Cardiac muscle cell (in vitro differentiated cells and primary cell): ENCODE measurements around the gene SPTSSA. TPM values are rescaled to one million over a fixed set of nuclear protein-coding genes. Genes with fewer than 3 reads are reported as not detected.

Experiments
- DNase-seq, 2 donors: peaks; one replicate each; pipeline versions ENCODE4 v3.0.0 to v3.0.0-alpha.2; 2010 to 2017; ENCODE audit warnings: low read depth in 1 of 2, low spot score in 1 of 2
- H3K27ac ChIP-seq: fragments of 200-600 bp; sonication (generic); 2 replicates; pipeline ENCODE4 v1.5.1; 2016
- H3K27me3 ChIP-seq: fragments of 200-600 bp; sonication (generic); 2 replicates; pipeline ENCODE4 v1.6.0; 2016; ENCODE audit warnings: control low read depth
- H3K36me3 ChIP-seq: fragments of 200-600 bp; sonication (generic); 2 replicates; pipeline ENCODE4 v1.5.1; 2016; ENCODE audit warnings: control low read depth
- H3K4me1 ChIP-seq: fragments of 200-600 bp; sonication (generic); 2 replicates; pipeline ENCODE4 v1.8.1; 2017; ENCODE audit warnings: low read depth, mild to moderate bottlenecking, mixed run types
- H3K4me3 ChIP-seq: fragments of 200-600 bp; sonication (generic); 2 replicates; pipeline ENCODE4 v1.5.1; 2016; ENCODE audit warnings: mild to moderate bottlenecking
- H3K9me3 ChIP-seq: fragments of 200-600 bp; sonication (generic); 2 replicates; pipeline ENCODE4 v1.5.1; 2017; ENCODE audit warnings: low read depth, mild to moderate bottlenecking, control low read depth
- polyA plus RNA-seq: library from polyadenylated mRNA; unstranded; fragments of >200 nt; fragmentation: Nextera tagmentation; extraction: Ambion mirVana; gene quantifications from 2 replicates; pipeline ENCODE4 v1.2.1, GENCODE V29; 2016
- total RNA-seq: library from RNA; depleted of rRNA; stranded (reverse); fragments of >200 nt; gene quantifications from 2 replicates; pipeline ENCODE4 v1.2.3, GENCODE V29; 2016
- TF ChIP-seq, protein P1 (sequence below): IDR thresholded peaks from 2 replicates; pipeline ENCODE4 v1.5.1; 2012; ENCODE audit warnings: low read depth, mild to moderate bottlenecking, low read length

SPTSSA gene
- total and polyA plus RNA-seq, 2 experiments from 2014 or later: 12.5 to 38.0 TPM

DNA sequence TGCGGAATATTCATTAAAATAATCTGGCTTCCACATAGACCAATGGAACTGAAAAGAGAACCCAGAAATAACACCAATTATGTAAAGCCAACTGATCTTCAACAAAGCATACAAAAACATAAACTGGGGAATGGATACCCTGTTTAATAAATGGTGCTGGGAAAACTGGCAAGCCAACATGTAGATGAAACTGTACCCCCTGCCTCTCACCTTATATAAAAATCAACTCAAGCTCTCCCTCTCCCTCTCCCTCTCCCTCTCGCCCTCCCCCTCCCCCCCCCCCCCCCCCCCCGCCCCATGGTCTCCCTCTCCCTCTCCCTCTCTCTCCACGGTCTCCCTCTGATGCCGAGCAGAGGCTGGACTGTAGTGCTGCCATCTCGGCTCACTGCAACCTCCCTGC, 13.1 kb upstream of the SPTSSA start:
- no peaks in the 10 kb centered on the region for H3K4me1 ChIP-seq
- H3K4me3 ChIP-seq: no peak overlapping the region
- TF ChIP-seq, protein P1, sequence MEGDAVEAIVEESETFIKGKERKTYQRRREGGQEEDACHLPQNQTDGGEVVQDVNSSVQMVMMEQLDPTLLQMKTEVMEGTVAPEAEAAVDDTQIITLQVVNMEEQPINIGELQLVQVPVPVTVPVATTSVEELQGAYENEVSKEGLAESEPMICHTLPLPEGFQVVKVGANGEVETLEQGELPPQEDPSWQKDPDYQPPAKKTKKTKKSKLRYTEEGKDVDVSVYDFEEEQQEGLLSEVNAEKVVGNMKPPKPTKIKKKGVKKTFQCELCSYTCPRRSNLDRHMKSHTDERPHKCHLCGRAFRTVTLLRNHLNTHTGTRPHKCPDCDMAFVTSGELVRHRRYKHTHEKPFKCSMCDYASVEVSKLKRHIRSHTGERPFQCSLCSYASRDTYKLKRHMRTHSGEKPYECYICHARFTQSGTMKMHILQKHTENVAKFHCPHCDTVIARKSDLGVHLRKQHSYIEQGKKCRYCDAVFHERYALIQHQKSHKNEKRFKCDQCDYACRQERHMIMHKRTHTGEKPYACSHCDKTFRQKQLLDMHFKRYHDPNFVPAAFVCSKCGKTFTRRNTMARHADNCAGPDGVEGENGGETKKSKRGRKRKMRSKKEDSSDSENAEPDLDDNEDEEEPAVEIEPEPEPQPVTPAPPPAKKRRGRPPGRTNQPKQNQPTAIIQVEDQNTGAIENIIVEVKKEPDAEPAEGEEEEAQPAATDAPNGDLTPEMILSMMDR: no peak

DNA sequence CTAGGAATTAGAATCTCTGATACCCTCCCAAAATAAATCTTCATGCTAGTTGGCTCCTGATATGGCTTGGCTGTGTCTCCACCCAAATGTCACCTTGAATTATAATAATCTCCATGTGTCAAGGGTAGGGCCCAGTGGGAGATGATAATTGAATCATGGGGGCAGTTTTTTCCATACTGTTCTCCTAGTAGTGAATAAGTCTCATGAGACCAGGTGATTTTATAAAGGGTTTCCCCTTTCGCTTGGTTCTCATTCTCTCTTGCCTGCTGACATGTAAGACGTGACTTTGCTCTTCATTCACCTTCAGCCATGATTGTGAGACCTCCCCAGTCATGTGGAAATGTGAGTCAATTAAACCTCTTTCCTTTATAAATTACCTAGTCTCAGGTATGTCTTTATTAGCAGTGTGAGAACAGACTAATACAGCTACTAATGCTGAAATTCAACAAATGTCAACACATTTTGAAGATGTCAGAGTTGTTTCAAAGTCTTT, 12.2 kb upstream of the SPTSSA start:
- no peak for DNase-seq
- Histone ChIP-seq H3K36me3 (no peaks in the 10 kb centered on the region), H3K27me3 (no peaks in the 10 kb centered on the region), H3K4me1 (no peaks in the 10 kb centered on the region), H3K9me3 (no peaks in the 10 kb centered on the region), H3K4me3 (no peak overlapping the region), H3K27ac (no peak overlapping the region)
- TF ChIP-seq, protein P1: no peak

More for the DNA sequence above, 13.1 kb upstream of the SPTSSA start:
- H3K9me3 ChIP-seq: no peaks in the 10 kb centered on the region
- H3K27ac ChIP-seq: no peak overlapping the region
- no peak for DNase-seq
- H3K36me3 ChIP-seq: no peaks in the 10 kb centered on the region
- H3K27me3 ChIP-seq: no peaks in the 10 kb centered on the region

DNA sequence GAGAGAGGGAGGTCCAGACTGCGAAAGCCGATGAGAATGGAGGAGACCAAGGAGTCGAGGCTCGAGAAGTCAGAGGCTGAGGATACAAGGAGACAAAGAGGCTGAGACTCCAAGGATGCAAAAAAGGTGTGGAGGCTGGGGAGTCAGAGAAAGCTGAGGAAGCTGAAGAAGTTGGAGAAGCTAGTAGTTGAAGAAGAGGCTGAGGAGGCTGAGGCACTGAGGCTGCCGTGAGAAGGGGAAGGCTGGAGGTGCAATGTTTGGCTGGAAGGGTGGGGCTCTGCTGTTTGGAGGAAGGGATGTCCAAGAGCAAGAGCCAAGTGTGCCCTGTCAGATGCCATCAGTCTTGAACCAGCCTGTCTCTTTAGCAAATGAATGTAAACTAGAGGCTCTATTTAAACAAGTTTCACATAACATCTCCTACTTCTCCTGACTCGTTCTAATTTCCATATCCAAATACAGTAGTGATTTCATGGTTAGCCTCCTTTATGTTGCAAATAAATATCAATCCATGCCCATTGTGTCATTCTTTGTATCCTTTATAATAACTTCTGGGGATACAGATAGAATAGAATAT, 10.8 kb upstream of the SPTSSA start:
- H3K27ac ChIP-seq: no peak overlapping the region
- H3K4me3 ChIP-seq: no peak overlapping the region
- H3K4me1 ChIP-seq: peaks cover 3% of the 10 kb centered on the region
- TF ChIP-seq, protein P1: no peak
- no peaks in the 10 kb centered on the region for H3K36me3 ChIP-seq
- H3K27me3 ChIP-seq: no peaks in the 10 kb centered on the region
- DNase-seq: no peak
- no peaks in the 10 kb centered on the region for H3K9me3 ChIP-seq

DNA sequence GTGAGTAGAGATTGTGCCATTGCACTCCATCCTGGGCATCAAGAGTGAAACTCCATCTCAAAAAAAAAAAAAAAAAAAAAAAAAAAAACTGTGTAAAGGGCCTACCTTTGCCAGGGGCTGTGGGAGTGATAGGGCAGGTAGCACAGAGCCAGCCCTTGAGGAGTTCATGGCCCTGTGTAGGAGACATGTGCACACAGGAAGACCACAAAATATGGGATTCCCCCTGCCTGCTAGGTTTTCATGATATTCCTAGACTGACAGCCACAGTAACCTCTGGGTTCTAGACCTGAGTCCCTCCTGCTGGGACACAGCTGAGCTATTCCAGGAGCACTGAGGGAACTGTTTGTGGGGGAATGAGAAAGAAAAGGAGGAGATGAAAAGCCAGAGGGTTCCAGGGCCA, 8.3 kb upstream of the SPTSSA start:
- DNase-seq: no peak
- Histone ChIP-seq H3K4me1 (peaks cover 7% of the 10 kb centered on the region), H3K27me3 (no peaks in the 10 kb centered on the region), H3K36me3 (no peaks in the 10 kb centered on the region), H3K4me3 (no peak overlapping the region), H3K27ac (no peak overlapping the region), H3K9me3 (no peaks in the 10 kb centered on the region)
- TF ChIP-seq, protein P1: no peak

DNA sequence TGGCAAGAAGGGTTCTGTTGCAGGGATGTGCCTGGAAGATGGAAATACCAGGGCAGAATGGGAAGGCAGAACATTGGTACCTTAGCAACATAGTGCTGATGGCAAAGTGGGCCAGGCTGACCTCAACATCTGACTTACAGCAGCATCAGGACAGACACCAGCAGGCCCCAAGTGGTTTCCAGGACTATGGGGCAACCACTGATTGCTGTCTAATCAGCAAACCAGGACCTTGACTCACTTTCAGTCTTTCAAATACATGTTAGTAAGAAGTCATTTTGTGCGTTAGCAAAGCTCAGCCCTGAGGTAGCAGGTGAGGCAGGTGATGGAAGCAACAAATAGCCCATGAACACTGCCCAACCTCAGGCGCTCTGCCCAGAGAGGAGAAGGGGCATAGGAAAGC, 4.7 kb upstream of the SPTSSA start:
- H3K4me1 ChIP-seq: peaks cover 7% of the 10 kb centered on the region
- no peaks in the 10 kb centered on the region for H3K36me3 ChIP-seq
- H3K27me3 ChIP-seq: no peaks in the 10 kb centered on the region
- DNase-seq: no peak
- TF ChIP-seq, protein P1: no peak
- no peak overlapping the region for H3K27ac ChIP-seq
- H3K9me3 ChIP-seq: no peaks in the 10 kb centered on the region
- H3K4me3 ChIP-seq: no peak overlapping the region
